Muscle of back (tissue), 11 donors: ENCODE measurements around the gene RAPGEF3. TPM values are rescaled to one million over a fixed set of nuclear protein-coding genes. Genes with fewer than 3 reads are reported as not detected.
A peak's percentile ranks its signal among the peaks of the same experiment; 100 is the strongest.

Experiments
- DNase-seq, 3 donors: peaks; one replicate each; pipeline versions ENCODE4 v3.0.0 to v3.0.0-alpha.2; 2013
- polyA plus RNA-seq, 10 donors: library from polyadenylated mRNA; unstranded; fragments of 120-200 nt; gene quantifications; one replicate each; pipeline ENCODE4 v1.2.1, GENCODE V29; 2013; ENCODE audit not compliant: insufficient read length in 10 of 10

Gene RAPGEF3
- polyA plus RNA-seq, 10 donors: 6.8 to 18.9 (median 9.7) TPM

DNA sequence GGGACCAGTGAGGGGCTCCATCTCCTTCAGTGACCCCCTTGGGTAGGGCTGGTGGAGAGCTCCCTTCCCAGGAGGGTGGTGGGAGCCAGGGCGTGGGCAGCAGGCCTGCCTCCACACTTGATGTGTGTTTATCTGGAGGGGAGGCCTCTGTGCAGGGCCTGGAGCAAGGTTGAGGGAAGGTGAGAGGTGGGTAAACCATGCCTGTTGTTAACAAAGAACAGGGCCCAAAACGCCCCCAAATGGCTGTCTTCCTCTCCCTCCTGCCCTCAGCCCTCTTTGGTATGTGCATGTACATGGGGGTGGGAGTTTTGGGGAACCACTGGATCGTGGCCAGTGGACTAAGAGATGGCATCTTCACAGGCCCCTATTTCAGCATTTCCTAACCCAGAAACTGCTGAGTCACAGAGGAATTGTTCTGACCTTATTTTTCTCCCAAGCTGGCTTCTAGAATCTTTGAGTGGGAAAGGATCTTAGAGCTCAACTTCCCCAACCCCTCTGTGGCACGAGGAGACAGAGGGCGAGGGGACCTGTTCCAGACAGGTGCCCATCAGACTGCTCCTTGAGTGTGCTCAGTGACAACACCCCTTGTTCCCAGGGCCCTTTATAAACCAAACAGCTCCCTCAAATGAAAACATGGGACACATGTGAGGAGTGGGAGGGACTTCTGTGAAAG lies 17.9 kb upstream of the RAPGEF3 start:
- no peak for DNase-seq

DNA sequence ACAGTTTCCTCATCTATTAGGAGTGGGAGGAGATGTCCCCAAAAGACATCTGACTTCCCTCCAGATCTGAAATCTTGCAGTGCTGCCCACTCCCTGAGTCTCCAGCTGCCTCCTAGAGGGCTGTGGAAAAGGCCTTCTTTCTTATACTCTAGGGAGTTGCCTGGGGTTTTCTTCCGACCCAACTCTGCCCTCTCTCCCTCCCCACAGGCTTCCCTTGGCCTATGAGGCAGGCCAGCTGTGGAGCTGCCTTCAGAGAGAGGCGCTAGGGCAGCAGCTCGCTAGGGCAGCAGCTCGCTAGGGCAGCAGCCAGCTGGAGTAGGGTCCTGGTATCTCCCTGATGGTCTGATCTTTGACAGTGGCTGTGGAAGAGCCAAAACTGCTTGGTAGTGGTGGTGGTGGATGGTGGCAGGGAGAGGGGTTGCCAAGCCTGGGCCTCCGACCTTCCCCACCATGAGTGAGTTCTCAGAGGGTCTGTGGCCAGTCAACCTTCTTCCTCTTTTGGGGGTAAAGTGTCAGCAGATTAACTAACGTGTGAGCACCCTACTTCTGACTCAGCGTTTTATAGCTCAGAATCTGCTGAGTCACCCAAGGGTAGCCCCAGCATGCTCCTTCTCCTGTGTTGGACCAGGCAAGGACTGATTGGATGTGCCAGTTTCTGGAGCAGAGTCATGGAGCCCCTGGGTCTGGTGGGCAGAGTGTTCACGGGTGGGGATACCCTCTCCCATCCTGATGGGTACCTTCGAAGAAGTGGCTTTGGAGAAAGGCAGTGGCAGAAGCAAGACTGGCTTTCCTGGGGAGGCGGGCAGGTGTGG lies 16.6 kb upstream of the RAPGEF3 start:
- DNase-seq: peak in 1 of 3 donors; percentile 40

DNA sequence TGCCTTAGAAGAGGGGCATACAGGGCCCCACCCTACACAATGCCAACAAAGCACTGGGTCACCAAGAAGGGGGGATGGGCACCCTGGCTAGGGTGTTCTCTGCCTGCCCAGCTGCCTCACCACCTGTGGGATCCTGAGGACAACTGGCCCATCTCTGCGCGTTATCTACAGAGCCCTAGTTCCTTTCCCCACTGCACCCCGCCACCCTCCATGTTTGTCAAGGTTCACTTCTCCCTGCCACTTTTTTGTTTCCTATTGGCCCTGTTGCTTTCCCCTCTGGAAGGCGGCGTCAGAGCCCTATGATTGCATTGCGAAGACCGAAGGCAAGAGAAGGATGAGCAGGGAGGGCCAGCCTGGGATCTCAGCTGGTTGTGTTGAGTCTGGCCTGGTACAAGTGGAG lies 16.0 kb upstream of the RAPGEF3 start:
- no peak for DNase-seq

DNA sequence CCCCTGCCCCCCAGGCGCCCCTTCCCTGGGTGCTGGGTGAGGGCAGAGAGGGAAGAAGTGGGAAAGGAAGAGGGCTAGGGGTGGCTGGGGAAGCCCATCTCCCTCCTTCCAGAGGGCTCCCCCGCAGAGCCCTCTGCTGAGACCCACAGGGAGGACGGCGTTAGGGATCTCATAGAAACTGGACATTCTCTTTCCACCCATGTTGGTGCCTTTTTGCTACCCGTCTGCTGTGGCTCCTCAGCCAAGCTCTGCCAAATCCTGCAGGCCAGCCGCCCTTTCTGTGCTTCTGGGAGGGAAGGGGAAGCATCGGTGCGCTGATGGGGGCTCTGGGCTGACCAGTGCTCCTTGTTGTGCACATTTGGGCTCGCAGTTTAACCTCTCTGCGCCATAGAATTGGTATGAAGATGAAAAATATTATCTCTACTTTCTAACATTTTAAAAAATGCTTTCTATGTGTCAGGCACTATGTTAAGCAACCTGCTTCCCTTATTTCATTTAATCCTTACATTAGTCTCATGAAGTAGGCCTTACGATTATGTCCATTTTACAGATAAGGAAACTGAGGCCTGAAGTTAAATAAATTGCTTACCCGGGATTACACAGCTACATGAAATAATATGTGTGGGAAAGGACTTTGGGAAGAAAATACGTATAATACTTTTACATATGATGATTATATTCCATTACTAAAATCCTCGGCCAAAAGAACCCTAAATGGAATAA lies 15.3 kb upstream of the RAPGEF3 start:
- DNase-seq: no peak

DNA sequence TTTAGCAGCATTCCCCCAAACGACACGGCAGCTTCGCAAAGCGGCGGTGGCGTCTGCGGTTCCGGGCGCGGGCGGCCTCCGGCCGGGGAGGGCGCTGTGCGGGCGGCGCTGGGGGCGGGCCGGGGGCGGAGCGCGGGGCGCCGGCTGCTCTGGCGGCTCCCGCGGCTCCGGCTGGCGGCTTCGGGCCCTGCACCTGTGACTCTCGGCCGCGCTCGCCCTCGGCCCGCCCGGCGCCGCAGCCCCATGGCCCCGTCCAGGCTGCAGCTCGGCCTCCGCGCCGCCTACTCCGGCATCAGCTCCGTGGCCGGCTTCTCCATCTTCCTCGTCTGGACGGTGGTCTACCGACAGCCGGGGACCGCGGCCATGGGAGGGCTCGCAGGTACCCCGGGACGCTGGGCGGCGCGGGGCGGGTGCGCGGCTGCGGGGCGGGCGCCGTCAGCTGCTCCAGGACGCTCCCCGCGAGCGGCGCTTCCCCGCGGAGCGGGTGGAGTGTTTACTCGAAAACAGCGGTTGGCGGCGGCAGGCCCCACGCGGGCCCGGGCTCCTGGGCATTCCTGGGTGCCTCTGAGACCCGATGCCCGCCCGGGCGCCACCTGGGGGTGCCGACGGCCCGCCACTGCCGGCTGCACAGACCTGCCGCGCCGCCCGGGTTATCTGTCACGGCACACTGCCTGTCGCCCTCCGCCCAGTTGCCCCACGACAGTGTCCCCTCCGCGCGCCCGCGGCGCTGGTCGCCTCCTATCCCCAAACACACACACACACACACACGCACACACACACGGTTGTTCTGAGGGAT lies 14.6 kb upstream of the RAPGEF3 start, which contains the start of gene SLC48A1:
Gene SLC48A1 (plus strand): TSS at position 177 of the 796 bp plus-strand sequence. CDS start 67 bp downstream, at position 244.
- peak; percentile 61 to 84 (median 76) for DNase-seq

DNA sequence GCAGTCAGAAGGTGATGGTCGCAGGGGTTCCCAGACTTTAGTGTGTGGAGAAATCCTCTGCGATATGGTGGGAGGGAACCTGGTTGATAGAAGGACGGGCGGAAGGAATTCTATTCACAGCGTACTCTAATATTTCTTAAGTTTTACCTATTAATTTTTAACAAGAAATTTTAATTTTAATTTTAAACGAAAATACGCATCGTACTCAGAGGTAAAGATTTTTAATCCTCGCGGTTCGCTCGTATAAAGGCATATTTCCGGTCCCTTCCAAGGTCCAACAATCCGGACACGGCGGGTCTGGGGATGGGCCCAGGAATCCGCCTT lies 14.0 kb upstream of the RAPGEF3 start:
- DNase-seq: no peak

DNA sequence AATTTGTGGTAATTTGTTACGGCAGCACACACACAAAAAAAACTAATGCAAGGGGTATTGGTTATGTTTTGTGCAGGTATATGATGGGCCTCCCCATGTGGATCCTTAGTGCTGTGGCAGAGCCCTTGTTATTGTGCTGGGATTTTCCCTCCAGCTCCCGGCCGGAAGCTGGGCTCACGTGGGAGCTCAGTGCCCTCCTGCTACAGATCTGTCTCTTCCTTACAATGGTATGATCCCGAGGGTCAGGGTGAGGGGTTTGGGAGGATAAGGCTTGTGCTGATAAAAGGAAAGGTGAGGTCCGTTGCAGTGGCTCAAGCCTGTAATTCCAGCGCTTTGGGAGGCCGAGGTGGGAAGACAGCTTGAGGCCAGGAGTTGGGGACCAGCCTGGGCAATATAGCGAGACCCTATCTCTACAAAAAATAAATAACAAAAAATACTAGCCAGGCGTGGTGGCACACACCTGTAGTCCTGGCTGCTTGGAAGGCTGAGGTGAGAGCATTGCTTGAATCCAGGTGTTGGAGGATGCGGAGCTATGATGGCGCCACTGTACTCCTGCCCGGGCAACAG lies 13.5 kb upstream of the RAPGEF3 start:
- DNase-seq: no peak

DNA sequence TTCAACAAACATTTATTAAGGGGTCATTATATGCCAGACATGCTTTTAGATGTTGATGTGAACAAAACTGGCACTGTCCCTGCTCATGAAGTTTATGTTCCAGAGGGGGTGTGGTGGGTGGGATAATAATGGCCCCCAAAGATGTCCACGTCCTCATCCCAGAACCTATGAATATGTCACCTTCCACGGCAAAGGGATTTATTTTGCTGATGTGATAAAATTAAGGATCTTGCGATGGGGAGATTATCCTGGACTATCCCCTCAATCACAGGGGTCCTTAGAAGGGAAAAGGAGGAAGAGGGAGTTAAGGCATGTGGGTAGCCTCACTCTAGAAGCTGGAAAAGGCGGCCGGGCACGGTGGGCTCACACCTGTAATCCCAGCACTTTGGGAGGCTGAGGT lies 12.6 kb upstream of the RAPGEF3 start:
- DNase-seq: no peak

DNA sequence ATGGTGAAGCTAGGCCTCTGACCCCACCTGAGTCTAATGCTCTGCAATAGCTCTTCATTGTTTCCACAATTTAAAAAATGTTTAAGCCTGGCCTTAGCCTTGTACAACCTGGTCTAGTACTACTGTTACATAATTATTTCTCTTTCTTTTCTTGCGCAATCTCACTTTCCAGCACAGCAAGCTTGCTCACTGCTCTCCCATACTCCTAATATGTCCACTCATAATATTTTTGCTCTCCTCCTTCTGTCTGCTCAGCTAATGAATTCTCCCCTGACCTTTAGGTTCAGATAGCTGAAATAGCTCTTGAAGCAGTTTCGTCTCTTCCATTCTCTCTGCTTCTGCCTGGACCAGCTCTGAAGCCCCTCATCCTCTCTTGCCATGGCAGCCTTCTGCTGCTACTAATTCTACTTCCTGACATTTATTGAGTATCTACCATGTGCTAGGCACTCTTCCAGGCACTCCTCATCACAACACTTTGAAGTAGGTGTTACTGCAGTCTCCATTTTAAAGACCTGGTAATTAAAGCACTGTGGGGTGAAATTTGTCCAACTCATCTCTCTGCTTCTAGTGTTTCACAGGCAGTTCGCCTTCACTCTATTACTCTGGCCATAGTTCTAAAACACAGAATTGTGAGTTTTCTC lies 11.5 kb upstream of the RAPGEF3 start:
- DNase-seq: no peak

DNA sequence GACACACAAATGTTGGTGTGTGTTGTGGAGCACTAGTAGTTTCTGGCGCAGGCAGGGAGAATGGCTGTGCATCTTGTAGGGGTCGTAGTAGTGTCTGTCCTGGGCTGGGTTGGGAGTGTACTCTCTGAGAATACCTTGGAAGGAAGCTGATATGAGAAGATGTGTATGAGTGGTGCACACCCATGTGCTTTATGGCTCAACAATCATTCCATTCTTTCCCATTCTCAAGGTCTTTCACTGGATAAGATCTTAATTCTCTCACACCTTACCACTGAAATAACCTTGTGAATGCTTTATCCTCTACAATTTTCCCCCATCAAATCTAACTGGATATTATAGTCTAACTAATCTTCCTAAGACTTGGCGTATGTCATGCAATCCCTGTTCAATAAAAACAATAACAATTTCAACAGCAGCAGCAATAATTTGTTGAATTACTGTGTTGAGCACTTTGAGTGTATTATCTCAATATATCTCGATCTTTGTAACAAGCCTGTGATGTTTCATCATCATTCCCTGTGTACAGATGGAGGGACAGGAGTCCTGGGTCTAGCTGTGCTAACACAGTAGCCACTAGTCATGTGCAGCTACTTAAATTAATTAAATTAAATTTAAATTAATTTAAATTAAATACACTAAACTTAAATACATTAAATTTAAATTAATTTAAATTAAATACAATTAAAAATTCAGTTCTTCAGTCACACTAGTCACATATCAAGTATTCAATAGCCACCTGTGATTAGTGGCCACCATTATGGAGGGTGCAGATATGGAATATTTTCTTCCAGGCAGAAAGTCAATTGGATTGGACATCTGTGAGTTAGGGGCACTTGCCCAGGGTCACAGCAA lies 10.8 kb upstream of the RAPGEF3 start:
- no peak for DNase-seq

DNA sequence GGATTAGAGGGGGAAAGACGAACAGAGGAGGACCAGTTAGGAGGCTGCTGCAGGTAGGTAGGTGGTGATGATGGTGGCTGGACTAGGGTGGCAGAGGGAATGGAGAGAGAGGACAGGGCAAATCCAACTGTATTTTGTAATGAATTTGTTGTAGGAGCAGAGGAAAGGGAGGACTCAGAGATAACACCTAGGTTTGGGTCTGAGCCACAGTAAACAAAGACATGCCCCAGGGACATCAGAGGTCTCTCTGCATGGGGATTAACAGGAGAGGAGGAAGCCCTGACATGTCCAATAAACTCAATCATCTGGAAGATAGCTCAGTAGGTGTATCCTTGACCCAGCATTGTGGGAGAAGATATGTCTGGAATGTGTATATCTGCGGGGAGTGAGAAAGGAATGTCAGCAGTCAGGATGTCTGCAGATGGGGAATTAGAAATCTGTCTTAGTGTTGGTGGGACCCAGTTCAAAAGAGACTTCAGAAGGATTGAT lies 9.7 kb upstream of the RAPGEF3 start:
- no peak for DNase-seq

DNA sequence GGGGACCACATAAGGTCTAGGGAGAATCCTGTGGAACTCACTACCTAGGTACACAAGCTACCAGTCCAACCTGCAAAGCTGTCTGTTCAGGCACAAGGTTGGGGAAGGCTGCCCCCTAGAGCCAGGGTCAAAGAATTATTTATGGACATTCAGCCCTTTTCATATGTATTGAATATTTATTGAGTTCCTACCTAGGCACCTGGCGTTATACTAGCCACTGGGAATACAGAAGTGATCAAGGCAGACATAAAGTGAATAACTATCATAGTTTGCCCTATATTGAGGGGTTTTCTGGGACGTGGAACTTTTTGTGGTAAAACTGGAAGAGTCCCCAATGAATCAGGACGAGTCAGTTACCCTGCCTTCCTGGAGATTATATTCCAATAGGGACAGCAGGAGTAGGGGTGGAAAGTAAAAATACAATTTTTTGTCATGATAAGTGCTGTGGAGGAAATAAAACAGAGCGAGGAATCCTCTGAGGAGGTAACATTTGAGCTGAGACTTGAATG lies 8.6 kb upstream of the RAPGEF3 start:
- no peak for DNase-seq

DNA sequence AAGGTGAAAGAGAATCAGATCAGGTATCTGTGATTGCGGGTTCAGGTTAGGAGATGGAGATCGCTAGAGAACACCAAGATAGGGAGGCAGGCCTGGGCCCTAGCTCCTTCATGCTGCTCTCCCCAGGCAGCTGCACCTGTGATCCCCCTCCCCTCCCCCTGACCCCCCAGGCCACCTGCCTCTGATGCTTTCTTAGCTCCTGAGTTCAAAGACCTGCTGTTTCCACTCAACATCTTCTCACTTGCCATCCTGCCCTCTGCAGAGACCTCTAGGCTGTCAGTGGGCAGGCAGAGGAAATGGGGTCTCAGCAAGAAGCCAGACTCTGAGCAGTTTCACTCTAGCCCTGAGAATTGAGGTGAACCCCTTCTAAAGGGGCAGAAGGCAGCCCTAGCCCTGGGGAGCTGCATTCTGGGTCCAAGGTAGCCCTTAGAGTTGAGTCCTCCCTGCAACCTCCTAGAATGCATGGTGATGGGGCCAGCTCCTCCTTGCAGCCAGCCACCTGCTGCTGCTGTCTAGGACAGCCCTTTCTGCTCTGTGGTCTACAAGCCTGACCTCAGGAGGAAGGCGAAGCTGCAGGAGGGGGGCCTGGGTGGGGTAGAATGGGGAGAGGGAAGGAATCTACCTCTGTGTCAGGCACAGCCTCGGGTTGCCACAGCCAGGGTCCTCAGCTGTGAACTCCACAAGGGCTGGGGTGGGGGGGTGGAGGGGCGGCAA lies 8.0 kb upstream of the RAPGEF3 start:
- DNase-seq: no peak

DNA sequence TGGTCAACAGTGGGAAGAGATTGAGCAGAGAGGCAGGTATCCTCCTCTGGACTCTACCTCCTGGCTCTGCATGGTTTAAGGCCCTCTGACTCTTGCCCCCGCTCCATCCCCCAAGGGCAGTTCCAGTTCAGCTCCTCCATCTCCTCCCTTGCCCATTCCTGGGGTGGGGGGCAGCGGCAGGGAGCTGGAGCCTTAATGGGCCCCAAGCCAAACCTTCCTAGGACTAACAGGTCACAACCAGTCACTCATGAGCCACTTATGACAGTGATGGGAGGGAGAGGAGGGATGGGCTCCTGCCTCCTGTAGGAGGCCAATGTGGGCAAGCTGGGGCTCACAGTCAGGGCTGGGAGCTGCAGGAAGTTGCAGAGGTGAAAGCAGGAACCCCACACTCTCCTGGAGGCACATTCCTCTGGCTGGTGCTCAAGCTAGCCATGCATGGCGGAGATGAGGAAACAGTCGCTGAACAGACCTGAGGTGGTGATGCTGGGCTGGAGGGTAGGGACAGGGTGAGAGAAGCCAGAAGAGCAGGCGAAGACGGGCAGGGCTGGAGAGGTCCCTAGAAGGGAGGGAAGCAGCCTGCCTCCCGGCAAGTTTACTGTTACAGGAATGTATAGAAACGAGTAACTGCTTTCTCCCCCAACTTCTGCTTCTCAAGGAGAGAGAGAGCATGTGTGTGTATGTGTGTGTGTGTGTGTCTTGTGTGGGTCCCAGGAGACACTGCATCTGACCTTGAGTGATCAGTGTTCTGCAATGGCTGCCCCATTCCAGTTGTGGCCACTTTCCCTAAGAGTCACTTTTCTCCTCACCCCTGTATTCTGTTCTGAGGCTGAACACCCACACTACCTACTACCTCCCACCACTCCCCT lies 5.0 kb upstream of the RAPGEF3 start:
- no peak for DNase-seq

DNA sequence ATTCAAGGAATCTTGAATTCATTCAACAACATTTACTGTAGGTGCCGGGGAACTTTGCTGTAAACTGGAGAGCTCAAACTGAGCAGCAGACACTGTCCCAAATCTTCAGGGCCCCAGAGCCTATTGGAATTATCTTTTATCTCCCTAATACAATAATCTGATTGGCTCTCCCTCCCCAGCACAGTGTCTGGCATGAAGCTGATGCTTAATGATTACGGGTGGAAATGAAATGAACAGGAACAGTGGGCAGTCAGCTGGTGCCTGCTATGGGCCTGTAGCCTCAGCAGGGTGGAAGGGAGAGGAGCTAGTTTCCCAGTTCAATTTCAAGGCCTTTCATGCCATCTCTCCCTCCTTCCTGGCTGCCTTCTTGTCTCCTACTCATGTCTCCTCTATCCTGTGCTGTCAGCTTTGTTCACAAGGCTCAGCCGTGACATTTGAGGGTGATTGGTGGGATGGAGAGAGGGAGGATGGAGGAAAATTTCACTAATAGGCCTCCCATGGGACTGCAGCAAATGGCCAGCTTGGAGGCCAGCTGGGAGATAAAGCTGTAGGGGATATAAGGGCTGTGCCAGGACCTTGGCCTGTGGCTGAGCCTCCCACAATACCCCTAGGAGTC lies 4.3 kb upstream of the RAPGEF3 start:
- DNase-seq: no peak

DNA sequence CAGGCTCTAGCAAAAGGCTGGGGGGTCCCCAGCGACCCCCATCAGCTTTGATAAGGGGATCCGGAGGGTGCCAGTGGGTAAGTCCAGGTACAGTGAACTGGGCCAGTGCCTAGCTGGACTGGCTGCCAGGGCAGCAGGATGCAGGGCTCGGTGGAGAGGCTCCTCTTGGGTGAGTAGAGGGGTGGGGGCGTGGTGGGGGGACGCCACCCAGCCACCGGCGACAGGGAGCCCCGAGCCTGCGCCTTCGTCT lies 171 bp downstream of the RAPGEF3 start:
- no peak for DNase-seq

DNA sequence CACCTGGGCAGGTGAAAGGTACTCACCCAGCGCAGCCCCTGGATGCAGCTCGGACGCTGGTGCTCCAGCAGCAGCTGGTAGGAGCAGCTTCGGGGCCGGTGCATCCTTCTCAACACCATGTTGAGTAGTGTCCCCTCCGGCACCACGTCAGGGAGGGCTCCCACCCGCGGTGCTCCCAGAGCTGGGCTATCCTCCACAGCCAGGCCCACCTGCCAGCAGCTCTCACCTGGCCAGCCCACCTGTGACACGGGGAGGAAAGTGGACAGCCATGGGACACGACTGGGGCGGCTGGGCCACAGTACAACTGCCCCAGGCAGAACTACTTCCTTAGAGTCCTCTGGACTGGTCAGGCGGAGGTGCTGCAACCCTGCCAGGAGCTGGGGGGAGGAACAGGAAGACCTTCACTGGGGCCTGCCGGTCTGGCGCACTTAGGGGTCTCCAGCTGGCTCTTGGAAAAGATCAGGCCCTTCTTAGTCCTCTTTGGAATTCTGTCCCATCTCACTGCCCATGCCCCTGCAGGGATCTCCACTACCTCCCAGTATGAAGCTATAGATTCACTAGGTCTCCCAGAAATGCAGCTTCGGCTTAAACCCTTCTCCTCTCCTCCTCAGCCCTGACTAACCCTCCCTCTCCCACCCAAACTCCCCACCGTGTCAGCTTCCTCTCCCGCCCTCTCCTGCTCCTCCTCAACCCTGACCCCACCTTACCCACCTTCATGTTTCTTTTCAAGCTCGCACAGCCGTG lies 668 bp downstream of the RAPGEF3 start:
- DNase-seq: peak in 1 of 3 donors; percentile 69
